B cell (primary cell): ENCODE results near the gene SLC22A13.

Experiments
- CTCF ChIP-seq: fragments of 200-600 bp; IDR thresholded peaks from one replicate; pipeline ENCODE4 v1.8.0; 2022; ENCODE audit warnings: antibody characterized with exemption, mild to moderate bottlenecking
- EZH2 ChIP-seq: IDR thresholded peaks from 2 replicates; pipeline ENCODE4 v1.6.1; 2012; ENCODE audit warnings: borderline replicate concordance, low read depth, mild to moderate bottlenecking, moderate library complexity, low read length; ENCODE audit not compliant: insufficient read depth, poor library complexity, severe bottlenecking

- TF ChIP-seq CTCF (no peak), EZH2 (no peak)
These were observed 37.6 kb upstream of the SLC22A13 start for GRCh38 chr3:38227989-38228388.
